Activated CD4-positive, CD25-positive, alpha-beta regulatory T cell treated with anti-CD3 and anti-CD28 coated beads, Interleukin-2, amount 50 U/mL, for 16 hours (primary cell): ENCODE measurements around the gene IL26.

Experiments
- DNase-seq: peaks from one replicate; pipeline ENCODE4 v3.0.0-alpha.2; 2020; ENCODE audit warnings: low read depth, low spot score

IL26 gene, protein sequence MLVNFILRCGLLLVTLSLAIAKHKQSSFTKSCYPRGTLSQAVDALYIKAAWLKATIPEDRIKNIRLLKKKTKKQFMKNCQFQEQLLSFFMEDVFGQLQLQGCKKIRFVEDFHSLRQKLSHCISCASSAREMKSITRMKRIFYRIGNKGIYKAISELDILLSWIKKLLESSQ

GRCh38 chr12:68225576-68226476 is at the start of gene IL26:
Gene IL26 (minus strand): TSS chr12:68225810. CDS start chr12:68225756, 54 bp downstream.
- no peak for DNase-seq

- no peak for DNase-seq
Observed at GRCh38 chr12:68272732-68273131, 47.1 kb upstream of the IL26 start.

DNA sequence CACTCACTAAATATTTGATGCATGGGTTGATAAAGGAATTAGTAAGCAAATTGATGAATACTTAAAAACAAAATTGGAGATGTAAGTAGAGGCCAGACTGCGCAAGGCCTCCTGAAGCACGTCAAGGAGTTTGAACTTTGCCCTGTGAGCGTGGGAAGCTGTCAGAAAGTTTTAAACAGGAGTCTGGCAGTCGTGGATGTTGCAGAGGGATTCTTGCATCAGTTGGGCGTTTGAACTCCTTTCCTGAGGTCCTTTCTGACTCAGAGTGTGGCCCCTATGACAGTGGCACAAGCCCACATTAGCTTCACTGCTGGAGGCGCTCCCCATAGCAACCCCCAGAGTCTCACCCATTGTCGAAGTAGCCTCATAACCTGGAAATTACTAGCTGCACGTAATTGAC is 45.7 kb upstream of the IL26 start:
- no peak for DNase-seq

DNA sequence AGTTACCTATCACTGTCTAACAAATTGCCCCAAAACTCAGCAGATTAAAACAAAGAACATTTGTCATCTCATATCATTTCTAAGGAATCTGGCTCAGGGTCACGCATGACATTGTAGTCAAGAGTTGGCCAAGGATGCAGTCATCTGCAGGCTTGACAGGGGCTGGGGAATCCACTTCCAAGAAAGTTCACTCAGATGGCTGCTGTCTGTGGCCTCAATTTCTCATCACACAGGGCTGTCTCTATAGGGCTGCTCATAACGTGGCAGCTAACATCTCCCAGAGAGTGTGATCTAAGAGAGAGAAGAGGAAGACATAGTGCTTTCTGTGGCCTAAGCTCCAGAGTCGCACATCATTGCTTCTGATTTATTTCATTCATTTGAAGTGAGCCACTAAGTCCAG is 44.7 kb upstream of the IL26 start:
- DNase-seq, result no peak

GRCh38 chr12:68269779-68270178 is 44.2 kb upstream of the IL26 start:
- no peak for DNase-seq

- no peak for DNase-seq
Observed at GRCh38 chr12:68268967-68269366, 43.4 kb upstream of the IL26 start.

DNA sequence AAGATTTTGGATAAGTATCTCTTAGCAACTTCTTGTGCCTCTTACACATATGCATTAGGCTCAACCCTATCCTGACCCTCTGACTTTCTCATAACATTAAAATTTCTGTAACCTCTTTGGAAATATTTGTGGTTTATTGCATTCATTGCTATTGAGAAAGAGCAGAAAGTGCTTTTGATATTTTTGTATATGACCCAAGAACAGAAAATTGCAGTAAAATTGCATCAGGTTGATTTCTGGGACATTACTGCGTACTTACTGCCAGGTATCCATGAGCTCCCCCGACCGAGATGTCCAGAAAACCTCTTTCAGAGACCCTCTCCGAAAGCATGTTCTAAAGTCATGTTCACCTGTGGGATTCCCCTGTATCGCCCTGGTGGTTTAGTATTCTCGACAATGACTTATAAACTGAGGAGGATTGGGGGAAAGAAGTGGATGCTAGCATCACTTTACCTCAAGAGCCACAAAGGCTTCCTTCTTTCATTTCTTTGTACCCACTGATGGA is 42.3 kb upstream of the IL26 start:
- no peak for DNase-seq

GRCh38 chr12:68264857-68265256 is 39.2 kb upstream of the IL26 start:
- no peak for DNase-seq

DNA sequence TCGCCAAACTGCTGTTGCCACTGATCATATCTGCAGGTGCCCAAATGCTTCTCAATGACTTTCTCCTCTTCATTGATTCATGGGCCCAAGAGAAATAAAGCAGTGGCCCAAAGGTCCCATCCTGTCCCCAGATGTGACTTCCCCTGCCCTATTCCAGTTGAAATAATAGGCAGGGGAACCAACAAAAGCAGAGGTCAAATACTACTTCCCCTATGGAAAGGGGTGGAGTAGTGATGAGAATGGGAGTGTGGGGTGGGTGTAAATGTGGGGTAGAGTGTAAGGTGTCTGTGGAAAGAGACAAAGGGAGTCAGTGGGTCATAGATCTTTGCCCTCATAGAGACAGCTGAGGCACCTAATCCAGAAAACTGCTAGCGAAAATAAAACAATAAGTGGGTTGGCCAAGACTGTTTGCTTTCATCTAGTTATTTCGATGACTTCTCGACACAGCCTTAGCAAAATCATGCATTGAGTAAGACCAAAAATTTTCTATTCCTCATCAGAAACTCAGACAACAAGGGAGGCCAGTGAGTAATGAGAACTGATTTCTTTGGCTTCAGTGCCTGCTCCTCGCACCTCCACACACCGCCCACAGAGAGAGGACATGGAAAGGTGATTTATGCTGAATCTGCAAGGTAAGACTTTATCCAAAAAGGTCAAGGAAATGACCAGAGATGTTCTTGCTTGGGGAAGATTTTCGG is 38.7 kb upstream of the IL26 start:
- DNase-seq, result no peak

GRCh38 chr12:68263366-68263765 is 37.8 kb upstream of the IL26 start:
- DNase-seq, result no peak

DNA sequence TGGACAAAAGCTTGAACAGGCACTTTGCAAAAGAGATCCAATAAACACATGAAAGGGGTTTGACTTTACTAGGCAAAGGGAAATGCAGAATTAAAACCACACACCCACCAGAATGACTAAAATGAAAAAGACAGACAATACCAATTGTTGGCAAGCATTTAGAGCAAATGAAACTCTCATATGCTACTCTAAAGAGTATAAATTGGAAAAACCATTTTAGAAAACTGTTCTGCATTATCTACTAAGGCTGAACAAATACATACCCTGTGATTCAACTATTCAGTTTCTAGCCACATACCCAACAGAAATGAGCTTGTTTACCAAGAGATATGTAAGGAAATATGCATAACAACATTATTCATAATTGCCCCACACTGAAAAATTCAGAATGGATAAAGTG is 36.3 kb upstream of the IL26 start:
- no peak for DNase-seq

GRCh38 chr12:68260153-68260552 is 34.5 kb upstream of the IL26 start:
- no peak for DNase-seq

DNA sequence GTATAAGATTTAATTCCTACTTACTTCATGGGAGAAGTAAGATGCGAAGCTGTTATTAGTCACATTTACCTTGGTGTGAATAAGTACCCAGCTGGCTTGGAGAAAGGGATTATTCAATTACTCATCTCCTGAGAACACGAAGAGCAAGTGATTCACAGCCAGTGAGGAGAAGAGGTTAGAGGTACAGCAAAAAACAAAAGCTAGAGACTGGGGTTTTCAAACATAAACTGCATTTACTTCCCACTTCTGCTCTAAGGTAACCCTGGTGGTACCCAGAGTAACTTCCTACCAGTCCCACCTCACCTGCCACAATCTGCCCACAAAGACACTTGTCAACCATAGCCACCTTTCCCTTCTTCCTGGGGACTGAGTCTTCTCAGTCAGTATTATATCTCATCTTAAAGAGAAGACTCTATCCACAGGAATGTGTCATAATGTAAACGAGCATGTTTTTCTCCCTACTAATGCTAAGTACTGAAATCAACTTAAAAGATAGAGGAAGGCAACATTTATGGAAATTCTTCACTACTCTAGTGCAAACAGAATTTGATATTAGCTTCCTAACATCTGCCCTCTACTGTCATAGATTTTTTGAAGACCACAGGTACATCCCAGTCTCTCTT is 33.8 kb upstream of the IL26 start:
- DNase-seq, result no peak

GRCh38 chr12:68253504-68253903 is 27.9 kb upstream of the IL26 start, which contains the start of gene IL22:
Gene IL22 (minus strand): TSS chr12:68253604. CDS start chr12:68253448, 156 bp downstream.
- no peak for DNase-seq

- no peak for DNase-seq
Observed at GRCh38 chr12:68252077-68252476, 26.5 kb upstream of the IL26 start.

GRCh38 chr12:68250454-68250853 is 24.8 kb upstream of the IL26 start:
- DNase-seq, result no peak

GRCh38 chr12:68247785-68248184 is 22.2 kb upstream of the IL26 start:
- no peak for DNase-seq

- DNase-seq, result no peak
Observed at GRCh38 chr12:68246350-68246749, 20.7 kb upstream of the IL26 start.

GRCh38 chr12:68245180-68246021 is 19.8 kb upstream of the IL26 start:
- no peak for DNase-seq

- no peak for DNase-seq
Observed at GRCh38 chr12:68242777-68243176, 17.2 kb upstream of the IL26 start.

- DNase-seq, result peak; percentile 23
Observed at GRCh38 chr12:68240975-68241374, 15.4 kb upstream of the IL26 start.
